ENCODE results near the gene SLC6A12. TPM values are rescaled to one million over a fixed set of nuclear protein-coding genes. Genes with fewer than 3 reads are reported as not detected.

The SLC6A12 gene
- total and polyA plus RNA-seq, 2 donors (not counting 3 experiments of a cell fraction or from before 2014, with no cell fraction given), result not detected

DNA sequence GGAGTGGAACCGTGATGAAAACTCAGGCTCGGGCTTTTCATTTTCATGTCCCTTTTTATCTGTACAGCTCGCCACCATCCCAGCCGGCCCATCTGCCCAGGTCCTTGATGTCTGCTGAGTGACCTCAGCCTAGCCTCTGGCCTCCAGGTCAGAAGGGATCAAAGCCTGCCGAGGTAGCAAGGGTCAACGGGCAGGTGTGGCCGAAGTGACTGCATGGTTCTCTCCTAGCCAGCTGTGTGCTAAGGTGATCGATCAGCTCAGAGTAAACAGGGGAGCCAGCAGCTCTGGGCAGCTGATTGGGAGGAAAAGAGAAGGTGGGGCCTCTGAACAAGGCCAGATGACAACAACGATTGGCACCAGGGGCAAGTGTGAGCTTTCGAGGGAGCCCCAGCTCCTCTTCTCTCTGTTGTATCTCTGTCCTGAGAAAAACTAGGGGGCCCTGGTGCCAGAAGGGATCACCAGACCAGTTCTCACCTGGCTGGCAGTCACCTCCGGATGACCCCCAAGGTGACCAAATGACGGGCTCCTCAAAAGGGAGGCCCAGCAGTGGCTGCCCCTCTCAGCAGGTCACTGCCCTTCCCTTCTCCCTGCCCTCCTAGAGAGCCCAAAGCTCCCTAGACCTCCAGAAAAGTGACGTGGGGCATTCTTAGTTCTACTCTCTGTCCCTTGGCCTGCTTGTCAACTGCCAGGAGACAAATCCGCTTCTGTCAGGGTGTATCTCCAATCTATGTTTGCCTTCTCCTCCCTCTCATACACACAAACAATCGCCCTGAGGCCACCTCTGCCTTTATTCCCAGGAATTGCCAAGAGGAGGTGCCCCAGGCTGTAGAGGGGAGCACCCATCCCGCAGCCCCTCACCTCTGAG lies 3.4 kb downstream of the SLC6A12 start:
- Histone ChIP-seq H3K4me3 (replicated peaks in 1 of 3; ENCODE audit: insufficient read depth in 1 of 3, low read depth in 1 of 3, low read length in 3 of 3) (no peak overlapping the region), H3K9ac (replicated peaks; ENCODE audit: extremely low read depth, insufficient read depth, low read length) (no peak overlapping the region), H3K79me2 (ENCODE audit: control insufficient read depth, insufficient read depth, low read length) (no peaks in the 10 kb centered on the region), H4K20me1 (replicated peaks; ENCODE audit: control insufficient read depth, extremely low read depth, insufficient read depth, low read length) (no peaks in the 10 kb centered on the region), H3K9me3 (replicated peaks; ENCODE audit: control insufficient read depth, insufficient read depth, low read length) (no peaks in the 10 kb centered on the region), H3K36me3 (ENCODE audit: control insufficient read depth in 2 of 2, extremely low read depth in 1 of 2, insufficient read depth in 2 of 2, low read length in 2 of 2) (no peaks in the 10 kb centered on the region), H3K9me1 (replicated peaks; ENCODE audit: control insufficient read depth, extremely low read depth, insufficient read depth, low read length) (no peaks in the 10 kb centered on the region), H3K4me2 (ENCODE audit: insufficient read depth, low read length) (no peak overlapping the region), H3K27me3 (ENCODE audit: control insufficient read depth in 2 of 2, insufficient read depth in 2 of 2, low read length in 2 of 2) (no peaks in the 10 kb centered on the region), H3K4me1 (ENCODE audit: control insufficient read depth, extremely low read depth, insufficient read depth, low read length) (no peaks in the 10 kb centered on the region), H3K27ac (ENCODE audit: insufficient read depth, low read depth, low read length) (no peak overlapping the region), H2AFZ (ENCODE audit: low read depth, low read length) (no peak overlapping the region)
- intact Hi-C loops (cut with micrococcal nuclease) (no loop called here), dilution Hi-C loops (cut with MboI; ENCODE audit: extremely low pct_ligation_motif_present, low sequenced_read_pairs) (no loop called here)
- CTCF ChIA-PET, result interaction anchor here (0.9 kb wide), 1 partner anchor 22 kb away, joined by 3 read pairs; no protein-coding TSS in a partner anchor
- TF ChIP-seq MYC (IDR thresholded peaks at IDR 0.05; ENCODE audit: low read depth, low read length) (no peak), EZH2 (IDR thresholded peaks at IDR 0.05; ENCODE audit: borderline replicate concordance, low read depth, low read length, severe bottlenecking) (no peak), POLR2AphosphoS5 (IDR thresholded peaks at IDR 0.05; ENCODE audit: insufficient read depth, low read depth, low read length) (no peak), JUN (IDR thresholded peaks at IDR 0.05; ENCODE audit: borderline replicate concordance, insufficient read depth, insufficient read length, low read depth) (no peak), FOS (IDR thresholded peaks at IDR 0.05; ENCODE audit: borderline replicate concordance, insufficient read depth, low read length) (no peak), POLR2A (IDR thresholded peaks at IDR 0.05; ENCODE audit: low read depth, low read length) (no peak), GATA2 (IDR thresholded peaks at IDR 0.05; ENCODE audit: insufficient read depth, insufficient read length, low read depth, low read length) (no peak)
- TF ChIP-seq, protein P1, sequence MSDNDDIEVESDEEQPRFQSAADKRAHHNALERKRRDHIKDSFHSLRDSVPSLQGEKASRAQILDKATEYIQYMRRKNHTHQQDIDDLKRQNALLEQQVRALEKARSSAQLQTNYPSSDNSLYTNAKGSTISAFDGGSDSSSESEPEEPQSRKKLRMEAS (IDR thresholded peaks at IDR 0.05; ENCODE audit: insufficient read depth, insufficient read length), result no peak
- TF ChIP-seq, protein P2, sequence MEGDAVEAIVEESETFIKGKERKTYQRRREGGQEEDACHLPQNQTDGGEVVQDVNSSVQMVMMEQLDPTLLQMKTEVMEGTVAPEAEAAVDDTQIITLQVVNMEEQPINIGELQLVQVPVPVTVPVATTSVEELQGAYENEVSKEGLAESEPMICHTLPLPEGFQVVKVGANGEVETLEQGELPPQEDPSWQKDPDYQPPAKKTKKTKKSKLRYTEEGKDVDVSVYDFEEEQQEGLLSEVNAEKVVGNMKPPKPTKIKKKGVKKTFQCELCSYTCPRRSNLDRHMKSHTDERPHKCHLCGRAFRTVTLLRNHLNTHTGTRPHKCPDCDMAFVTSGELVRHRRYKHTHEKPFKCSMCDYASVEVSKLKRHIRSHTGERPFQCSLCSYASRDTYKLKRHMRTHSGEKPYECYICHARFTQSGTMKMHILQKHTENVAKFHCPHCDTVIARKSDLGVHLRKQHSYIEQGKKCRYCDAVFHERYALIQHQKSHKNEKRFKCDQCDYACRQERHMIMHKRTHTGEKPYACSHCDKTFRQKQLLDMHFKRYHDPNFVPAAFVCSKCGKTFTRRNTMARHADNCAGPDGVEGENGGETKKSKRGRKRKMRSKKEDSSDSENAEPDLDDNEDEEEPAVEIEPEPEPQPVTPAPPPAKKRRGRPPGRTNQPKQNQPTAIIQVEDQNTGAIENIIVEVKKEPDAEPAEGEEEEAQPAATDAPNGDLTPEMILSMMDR (IDR thresholded peaks at IDR 0.05; ENCODE audit: extremely low read depth in 1 of 2, insufficient read depth in 1 of 2, low read depth in 1 of 2, low read length in 2 of 2), result no peak
- DNase-seq (ENCODE audit: low read depth, low spot score) (no peak), FAIRE-seq (no peak)
- POLR2A ChIA-PET, result no interaction called here
- BruUV-seq (replicated peaks), result no TSS peak

Measured in endothelial cell of umbilical vein (primary cell).